Measurements from ENCODE around the gene HSPA1B.
A peak's percentile ranks its signal among the peaks of the same experiment; 100 is the strongest.
"Not testable (repeated sequence)": the region's sequence is repeated elsewhere in the genome, so short reads cannot be mapped to it uniquely, and the experiment has no call there.

Gene HSPA1B

DNA sequence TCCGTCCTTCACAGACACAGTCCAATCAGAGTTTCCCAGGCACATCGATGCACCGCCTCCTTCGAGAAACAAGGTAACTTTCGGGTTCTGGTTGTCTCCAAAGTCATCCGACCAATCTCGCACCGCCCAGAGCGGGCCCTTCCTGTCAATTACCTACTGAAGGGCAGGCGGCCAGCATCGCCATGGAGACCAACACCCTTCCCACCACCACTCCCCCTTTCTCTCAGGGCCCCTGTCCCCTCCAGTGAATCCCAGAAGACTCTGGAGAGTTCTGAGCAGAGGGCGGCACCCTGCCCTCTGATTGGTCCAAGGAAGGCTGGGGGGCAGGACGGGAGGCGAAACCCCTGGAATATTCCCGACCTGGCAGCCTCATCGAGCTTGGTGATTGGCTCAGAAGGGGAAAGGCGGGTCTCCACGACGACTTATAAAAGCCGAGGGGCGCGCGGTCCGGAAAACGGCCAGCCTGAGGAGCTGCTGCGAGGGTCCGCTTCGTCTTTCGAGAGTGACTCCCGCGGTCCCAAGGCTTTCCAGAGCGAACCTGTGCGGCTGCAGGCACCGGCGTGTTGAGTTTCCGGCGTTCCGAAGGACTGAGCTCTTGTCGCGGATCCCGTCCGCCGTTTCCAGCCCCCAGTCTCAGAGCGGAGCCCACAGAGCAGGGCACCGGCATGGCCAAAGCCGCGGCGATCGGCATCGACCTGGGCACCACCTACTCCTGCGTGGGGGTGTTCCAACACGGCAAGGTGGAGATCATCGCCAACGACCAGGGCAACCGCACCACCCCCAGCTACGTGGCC is at the start of gene HSPA1B:
Gene HSPA1B, plus strand, starts transcription at position 453 of the 794 bp plus-strand sequence. Its CDS starts 213 bp downstream, at position 666.
- DNase-seq (ENCODE audit: low read depth, low spot score): peak; percentile 64

DNA sequence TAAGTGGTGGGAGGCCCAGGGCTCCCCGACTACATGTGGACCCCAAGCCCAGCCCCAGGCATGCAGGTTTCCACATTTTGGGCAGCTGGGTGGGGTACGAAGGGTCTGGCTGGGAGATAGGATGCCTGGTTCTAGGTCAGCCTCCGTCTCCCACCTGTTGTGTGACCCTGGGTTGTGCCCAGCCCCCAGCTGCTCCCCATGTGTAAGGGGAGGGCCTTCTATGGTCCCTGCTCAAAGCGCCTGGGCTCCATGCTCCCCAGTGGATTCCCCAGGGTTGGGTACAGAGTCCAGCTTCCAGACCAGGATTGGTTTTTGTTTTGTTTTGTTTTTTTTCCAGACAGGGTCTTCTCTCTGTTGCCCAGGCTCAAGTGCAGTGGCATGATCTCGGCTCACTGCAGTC is 49.3 kb upstream of the HSPA1B start:
- DNase-seq (ENCODE audit: low read depth, low spot score): no peak

DNA sequence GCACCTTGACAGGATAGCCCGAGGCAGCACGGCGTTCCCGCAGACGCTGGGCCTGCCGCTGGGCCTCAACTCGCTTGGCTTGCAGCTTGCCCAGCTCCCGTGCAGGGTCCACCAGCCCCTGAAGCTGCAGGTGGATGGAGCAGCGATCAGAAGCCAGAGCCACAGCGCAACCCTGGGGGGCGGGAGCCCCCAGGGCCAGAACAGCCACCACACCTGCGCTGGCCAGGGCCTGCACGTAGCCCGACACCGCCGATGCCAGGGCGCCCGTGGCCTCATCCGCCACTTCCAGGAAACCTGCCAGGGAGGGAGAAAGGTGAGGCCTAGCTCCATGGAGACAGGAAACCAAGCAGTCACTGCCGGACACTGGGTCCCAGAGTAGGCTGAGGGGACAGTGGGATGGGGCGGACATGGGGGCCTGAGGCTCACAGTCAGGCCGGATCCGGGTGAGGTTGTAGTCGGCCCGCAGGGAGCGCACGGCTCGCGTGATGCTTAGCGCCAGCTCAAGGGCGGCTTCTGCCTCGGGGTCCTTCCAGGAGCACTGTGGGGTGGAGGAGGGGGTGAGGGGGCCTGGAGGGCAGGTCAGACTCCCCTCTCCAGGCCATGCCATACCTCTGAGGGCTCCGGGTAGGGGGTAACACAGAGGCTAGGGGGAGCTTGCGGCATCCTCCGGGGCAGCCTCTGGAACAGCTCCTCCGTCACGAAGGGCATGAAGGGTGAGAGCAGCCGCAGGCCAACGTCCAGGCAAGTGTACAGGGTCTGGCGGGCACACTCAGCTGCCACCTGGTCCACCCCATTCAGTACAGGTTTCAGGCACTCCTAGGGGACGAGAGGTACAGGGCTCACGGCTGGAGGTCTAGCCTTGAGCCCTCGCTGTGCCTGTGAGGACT is 48.3 kb upstream of the HSPA1B start:
- no peak for DNase-seq (ENCODE audit: low read depth, low spot score)

DNA sequence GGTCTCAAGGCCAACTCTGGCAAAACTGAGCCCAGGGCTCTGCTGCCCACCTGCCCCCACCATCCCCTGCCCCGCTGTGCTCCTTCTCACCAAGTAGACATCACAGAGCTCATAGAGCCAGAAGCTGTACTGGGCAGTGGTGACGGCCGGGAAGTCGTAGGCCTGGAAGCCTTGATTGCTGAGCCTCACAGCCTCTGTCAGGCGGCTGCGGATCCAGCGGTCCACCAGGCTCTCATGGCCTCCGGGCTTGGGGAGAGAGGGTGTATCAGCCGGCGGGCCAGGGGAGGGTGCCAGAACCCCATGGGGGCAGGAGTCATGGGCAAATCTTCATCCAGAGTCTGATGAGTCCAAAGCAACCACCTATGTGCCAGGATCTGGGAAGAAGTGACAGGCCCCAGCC is 47.6 kb upstream of the HSPA1B start:
- no peak for DNase-seq (ENCODE audit: low read depth, low spot score)

DNA sequence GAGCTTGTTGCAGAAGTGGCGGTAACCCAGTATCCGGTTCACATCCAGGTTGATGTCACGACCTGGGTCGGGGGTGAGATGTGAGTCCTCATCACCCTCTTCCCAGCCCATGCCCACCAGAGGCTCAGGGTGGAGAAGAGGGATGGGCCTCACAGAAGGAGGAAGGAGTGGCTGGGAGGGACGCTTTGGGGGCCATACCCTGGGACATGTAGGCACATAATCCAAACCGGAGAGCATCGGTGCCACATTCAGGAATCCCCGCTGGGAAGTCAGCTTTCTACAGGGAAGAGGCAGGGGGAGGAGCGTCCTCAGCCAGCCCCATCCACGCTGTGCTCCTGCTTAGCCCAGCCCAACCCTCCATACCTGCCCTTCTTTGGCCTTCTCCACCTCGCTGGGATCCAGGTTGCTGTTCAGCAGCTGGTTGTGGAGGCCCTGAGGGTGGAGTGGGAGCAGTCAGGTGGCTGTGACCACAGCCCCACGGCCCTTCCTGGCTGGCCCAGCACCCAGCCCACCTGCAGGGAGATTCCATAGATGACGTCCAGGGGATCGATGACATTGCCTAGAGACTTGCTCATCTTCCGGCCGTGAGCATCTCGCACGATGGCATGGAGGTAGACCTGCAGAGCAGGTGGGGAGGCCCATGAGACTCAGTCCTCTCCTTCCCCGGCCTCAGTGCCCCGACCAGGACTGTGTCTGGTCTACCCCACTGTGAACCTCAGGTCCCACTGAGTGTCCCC is 46.9 kb upstream of the HSPA1B start:
- DNase-seq (ENCODE audit: low read depth, low spot score): no peak

DNA sequence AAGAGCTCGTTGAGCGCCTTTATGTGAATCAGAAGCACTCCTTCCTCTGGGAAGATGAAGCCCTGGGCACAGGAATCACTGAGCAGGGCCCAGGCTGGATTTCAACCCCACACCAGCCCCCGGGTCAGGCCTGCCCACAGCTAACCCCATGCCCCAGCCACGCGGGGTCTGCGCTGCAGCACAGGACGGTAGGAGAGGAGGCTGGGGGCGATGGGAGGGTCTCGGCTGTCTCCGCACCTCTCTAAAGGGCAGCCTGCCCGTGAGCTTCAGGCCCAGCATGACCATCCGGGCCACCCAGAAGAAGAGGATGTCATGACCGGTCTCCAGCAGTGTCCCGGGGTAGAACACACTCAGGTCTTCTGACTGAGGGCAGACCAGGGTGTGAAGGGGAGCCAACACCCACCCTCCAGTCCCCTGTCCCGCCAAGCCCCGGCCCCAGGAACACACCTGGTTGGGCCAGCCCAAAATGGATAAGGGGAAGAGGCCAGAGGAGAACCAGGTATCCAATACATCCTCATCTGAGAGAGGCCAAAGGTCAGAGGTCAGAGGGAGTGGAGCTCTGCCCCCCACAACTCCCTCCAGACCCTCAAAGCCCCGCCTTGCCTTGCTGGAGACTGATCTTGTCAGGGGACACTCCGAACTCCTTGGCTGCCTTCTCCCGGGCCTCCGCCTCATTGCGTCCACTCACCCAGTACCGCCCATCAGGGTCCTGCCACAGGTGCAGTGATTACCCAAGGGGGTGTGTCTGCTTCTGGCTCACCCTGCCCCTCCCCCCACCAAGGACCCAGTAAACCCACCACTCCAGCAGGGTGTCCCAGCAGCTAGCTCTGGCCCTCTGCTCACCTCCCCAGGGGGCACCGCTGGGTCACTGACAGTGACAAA is 46.1 kb upstream of the HSPA1B start:
- DNase-seq (ENCODE audit: low read depth, low spot score): no peak

DNA sequence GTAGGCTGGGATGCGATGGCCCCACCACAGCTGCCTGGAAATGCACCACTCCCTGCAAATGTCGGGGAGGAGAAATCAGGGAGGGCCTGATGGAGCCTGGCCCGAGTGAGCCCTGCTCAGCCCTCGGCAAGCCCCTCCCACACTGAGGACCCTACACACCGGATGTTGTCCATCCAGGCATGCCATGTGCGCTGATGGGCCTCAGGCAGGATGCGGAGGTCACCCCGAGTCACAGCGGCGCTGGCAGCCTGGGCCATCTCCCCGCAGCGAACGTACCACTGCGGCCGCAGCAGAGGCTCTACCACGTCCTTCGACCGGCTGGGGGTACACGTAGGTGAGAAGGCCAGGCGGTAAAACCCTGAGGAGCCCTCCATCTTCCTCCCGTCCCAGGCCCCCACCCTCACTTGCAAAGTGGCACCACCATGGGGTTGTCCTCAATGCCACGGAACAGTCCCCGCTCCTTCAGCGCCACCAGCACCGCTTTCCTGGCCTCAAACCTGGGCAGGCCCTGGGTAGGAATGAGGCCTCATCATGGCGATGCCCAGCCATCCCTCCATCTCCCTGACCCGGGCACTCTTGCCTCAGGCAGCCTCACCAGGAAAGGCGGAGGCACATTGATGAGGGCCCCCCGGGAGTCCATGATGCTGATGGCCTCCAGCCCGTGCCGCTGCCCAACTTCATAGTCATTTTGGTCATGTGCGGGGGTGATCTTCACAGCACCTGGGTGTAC is 45.2 kb upstream of the HSPA1B start:
- DNase-seq (ENCODE audit: low read depth, low spot score): no peak

DNA sequence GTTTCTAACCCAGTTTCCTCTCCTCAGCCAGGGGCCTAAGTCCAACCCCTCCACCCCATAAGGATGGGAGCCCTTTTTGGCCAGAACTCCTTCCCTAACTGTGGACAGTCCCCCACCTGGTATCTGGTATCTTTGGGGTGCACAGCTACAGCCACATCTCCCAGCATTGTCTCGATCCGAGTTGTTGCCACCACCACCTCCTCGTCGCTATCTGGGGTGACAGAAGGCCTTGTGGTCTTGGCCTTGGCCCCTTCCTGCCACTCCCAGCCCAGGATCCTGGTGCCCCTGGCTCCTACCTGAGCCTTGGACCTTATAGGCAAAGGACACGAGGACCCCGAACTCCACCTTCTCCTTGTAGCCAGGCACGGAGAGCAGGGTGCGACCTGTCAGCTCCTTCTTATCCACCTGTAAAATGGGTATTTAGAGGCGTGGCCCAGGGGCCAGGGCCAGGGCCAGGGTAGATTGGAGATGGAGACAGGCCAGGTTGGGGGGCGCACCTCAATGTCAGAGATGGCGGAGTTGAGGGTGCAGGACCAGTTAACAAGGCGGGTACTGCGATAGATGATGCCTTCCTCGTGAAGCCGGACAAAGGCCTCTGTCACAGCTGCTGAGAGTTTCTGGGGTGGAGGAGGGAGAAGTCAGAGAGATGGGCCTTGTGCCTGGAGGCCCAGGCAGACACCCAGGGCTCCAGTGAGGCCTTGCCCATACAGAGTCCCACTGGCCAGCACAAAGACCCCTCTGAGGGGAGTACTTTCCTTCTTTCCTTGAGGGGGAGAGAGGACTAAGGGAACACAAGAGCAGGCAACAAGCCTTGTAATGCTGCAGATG is 43.2 kb upstream of the HSPA1B start:
- no peak for DNase-seq (ENCODE audit: low read depth, low spot score)

DNA sequence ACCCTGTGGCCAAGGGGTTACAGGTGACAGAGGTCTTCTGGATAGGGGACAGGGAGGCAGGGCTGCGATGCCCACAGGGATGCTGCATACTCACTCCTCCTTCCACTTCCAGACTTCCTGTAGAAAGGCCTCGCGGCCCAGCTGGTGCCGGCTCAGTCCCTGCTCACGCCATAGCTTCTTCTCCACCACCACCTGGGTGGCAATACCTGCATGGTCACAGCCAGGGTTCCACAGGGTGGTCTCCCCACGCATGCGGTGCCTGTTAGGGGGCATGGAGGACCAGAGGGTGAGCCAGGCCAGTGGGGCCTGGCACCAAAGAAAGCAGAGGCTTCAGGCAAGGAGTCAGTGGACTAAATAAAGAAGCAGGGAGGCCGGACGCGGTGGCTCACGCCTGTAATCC is 42.1 kb upstream of the HSPA1B start:
- no peak for DNase-seq (ENCODE audit: low read depth, low spot score)

DNA sequence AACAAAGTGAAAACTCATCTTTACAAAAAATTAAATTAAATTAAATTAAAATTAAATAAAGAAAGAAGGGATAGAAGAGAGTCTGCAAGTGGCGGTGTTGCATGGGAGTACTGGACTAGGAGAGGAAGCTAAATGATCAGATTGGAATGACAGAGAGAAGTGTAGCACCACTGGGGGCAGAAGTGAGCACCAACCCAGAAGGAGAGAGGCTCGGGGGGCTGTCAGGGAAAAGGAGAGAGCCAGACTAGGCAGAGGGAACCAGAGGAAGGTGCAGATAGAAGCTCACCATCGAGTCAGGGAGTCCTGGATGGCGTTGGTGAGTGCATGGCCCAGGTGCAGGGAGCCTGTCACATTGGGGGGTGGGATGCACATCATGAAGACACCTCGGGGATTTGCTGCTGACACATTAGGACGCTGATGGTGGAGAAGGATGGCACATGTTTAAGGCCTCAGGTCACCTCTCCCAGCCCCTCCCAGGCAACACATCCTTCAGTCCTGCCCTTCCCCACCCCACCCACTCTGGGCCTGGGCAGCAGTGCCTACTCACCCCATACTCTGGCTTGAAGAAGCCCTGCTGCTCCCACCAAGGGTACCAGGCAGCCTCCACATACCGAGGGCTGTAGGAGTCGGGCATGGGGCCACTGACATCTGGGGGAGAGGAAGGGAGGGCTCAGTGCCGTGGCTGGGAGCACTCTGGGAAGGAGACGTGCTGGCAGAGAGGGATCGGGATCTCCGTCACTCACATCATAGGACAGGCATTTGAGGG is 36.0 kb upstream of the HSPA1B start:
- DNase-seq (ENCODE audit: low read depth, low spot score): no peak

DNA sequence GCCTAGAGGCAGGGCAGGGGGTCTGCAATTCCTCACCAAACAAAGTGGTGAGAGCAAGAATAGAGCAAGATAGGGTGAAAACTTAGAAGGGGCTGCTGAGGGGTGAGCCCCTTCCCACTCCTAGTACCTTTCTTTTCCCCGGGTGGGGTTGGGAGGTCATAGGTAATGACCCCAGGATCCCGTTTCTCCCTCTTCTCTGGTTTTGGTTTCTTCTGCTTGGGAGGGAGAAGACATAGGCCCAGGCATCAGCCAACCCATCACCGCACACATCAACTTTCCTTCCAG is 35.5 kb upstream of the HSPA1B start:
- no peak for DNase-seq (ENCODE audit: low read depth, low spot score)

DNA sequence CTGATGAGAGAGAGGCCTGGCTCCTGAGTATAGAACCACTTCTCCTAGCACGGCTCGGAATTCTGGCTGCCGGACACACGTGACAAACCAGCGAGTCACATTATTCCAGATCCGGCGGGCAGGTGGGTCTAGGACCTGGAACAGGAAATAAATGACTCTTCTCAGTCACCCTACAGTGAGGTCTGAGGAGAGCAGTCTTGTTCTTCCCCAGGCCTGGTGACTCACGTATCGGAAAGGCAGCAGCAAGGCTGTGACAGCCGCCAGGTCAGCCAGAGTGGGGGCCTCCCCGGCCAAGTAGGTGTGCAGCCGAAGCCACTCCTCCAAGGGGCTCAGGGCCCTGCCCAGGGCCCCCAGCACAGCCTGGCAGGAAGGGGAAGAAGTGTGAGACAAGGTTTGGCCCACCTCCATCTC is 34.8 kb upstream of the HSPA1B start:
- DNase-seq (ENCODE audit: low read depth, low spot score): no peak

DNA sequence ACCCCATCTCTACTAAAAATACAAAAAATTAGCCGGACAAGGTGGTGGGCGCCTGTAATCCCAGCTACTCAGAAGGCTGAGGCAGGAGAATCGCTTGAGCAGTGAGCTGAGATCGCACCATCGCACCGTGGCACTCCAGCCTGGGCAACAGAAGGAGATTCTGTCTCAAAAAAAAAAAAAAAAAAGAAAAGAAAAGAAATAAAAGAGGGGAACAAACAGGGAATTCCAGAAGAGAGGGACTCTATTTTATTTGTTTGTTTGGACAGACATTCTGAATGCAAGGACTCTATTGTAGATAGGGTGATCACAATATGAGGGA is 33.7 kb upstream of the HSPA1B start:
- DNase-seq (ENCODE audit: low read depth, low spot score): not testable (repeated sequence)

DNA sequence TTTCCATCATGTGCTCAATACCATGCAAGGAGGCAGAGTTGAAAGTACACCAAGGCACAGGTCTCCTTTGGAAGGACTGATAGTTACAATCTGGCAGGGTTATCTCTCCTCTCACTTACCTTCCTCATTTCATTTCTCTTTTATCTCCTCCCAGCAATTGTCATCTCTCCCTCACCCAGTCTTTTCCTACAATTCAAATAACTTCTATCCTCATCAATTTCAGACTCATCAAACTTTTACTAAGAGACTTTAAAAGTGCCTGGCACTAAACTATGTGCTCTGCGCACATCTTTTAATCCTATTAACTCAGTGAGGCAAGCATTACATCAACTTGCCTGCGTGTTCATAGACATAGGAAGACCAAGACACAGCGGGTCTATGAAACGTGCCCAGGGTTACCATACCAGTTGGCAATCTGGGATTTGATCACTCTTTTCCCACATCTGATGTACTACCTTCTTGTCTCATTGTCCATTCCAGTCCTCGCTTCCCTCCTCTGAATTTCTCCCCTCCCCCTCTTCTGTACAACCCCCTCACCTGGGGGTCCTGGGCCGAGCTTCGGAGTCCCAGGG is 33.2 kb upstream of the HSPA1B start:
- no peak for DNase-seq (ENCODE audit: low read depth, low spot score)

DNA sequence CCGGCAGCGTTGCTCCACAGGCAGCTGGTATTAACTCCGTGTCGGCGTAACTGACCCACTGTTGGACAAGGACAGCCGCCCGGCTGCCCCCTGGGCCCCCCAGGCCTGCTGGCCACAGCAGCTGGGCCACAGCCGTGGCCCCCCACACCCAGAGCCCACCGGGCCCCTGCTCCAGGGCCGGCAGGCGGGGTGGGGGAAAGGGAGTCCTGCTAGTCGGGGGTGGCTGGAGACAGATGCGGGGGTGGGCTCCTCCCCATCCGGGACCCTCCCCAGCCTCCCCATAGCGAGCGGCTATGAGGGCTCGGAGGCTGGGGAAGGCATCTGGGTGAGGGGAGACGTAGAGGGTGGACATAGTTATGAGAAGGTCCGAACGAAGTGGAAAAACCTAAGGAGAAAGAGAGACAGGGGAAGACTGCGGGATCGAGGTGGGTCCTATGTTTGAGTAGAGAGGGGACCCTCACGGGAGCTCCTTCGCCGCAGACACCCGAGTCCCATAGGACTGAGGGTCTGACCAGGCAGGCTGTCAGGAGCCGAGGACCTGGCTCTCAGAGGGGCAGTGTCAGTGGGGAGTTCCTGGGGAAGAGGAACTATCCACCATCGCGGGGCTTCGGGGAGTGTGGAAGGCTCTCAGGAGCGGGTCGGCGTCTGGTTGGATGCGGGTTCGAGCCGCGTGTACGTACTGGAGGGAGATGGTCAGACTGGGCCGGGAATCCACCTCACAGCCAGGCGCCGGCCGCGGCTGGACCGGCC is 32.5 kb upstream of the HSPA1B start:
- DNase-seq (ENCODE audit: low read depth, low spot score): no peak

DNA sequence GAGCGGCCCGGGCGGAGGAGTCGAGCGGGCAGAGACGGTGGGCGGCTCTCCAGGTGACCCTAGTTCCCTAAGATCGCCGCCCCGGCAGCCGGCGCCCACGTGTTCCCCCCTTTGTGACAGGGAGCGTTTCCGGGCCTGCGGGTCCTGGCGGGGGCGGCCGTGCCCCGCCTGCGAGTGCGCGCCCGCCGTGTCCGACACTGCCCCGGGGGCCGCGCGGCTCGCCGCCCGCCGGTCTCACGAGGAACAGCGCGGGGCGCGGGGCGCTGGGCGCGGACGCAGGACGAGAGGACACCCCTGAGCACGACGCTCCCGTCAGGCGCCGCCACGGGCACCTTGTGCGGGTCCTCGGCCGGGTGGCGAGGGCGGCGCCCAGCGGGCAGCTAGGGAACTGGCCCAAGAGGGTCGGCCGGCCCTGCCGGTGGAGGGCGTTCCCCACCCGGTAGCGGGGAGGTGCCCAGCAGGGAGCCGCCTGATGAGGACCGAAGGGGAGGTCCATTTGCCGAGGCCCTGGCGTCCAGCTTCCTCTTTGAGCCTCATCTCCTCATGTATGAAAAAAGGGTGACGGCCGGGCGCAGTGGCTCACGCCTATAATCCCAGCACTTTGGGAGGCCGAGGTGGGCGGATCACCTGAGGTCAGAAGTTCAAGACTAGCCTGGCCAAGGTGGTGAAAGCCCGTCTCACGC is 31.8 kb upstream of the HSPA1B start, which contains the start of gene VARS1:
Gene VARS1, minus strand, starts transcription at position 137 of the 683 bp plus-strand sequence. CDS start 535 bp downstream, outside the sequence.
- DNase-seq (ENCODE audit: low read depth, low spot score): peak; percentile 52

DNA sequence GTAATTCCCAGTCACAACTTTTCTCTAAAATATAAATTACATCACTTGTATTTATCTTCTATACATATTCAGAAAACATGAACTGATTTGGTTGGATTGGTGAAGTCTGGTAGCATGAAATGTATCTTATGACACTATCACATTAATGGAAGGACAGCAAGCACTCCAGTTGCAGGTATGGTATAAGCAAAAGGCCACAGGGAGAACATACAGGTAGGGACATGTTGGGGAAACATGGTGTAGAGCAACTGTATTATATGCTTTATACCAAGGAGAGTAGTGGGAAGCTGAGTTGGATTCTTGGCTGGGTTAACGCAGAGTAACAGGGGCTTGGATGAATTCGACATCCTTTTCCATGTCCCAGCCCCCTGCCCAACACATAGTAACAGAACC is 30.5 kb upstream of the HSPA1B start:
- no peak for DNase-seq (ENCODE audit: low read depth, low spot score)
